WTC11 (cell line): ENCODE data around the gene CAPN9. TPM values are rescaled to one million over a fixed set of nuclear protein-coding genes. Genes with fewer than 3 reads are reported as not detected.

ENCODE experiments used
- ATAC-seq: fragments of 200-7000 bp; cut with Tn5 transposase; 2 replicates; pipeline ENCODE4 v1.10.0; 2021; ENCODE audit warnings: mild to moderate bottlenecking, moderate library complexity
- CTCF ChIA-PET: fragments of 300-600 bp; sonication (Branson Sonifier 250); formaldehyde crosslinking; loops from one replicate; lab custom pipeline; 2021; ENCODE audit warnings: antibody characterized with exemption; lab: Charles Lee
- POLR2A ChIA-PET: fragments of 350-600 bp; sonication (Branson Sonifier 250); formaldehyde crosslinking; loops from one replicate; lab custom pipeline; 2021; ENCODE audit warnings: antibody characterized with exemption; lab: Charles Lee
- DNase-seq: peaks from one replicate; pipeline ENCODE4 v3.0.0; 2021; ENCODE audit warnings: low spot score
- H3K27ac Mint-ChIP-seq: 2 replicates; pipeline ENCODE4 v1.8.0; 2021; ENCODE audit warnings: mixed read lengths
- H3K27me3 Mint-ChIP-seq: 2 replicates; pipeline ENCODE4 v1.8.0; 2021; ENCODE audit warnings: low read depth, mild to moderate bottlenecking, moderate library complexity, mixed read lengths
- H3K36me3 Mint-ChIP-seq: 2 replicates; pipeline ENCODE4 v1.8.0; 2021; ENCODE audit warnings: mixed read lengths
- H3K4me1 Mint-ChIP-seq: 2 replicates; pipeline ENCODE4 v1.8.0; 2022; ENCODE audit warnings: mixed read lengths
- H3K4me3 Mint-ChIP-seq: 2 replicates; pipeline ENCODE4 v1.8.0; 2021; ENCODE audit warnings: mild to moderate bottlenecking, moderate library complexity, mixed read lengths
- H3K9me3 Mint-ChIP-seq: 2 replicates; pipeline ENCODE4 v1.8.0; 2021; ENCODE audit warnings: mixed read lengths
- ARID4B ChIP-seq: sonication (generic); formaldehyde crosslinking; IDR thresholded peaks from 2 replicates; pipeline ENCODE4 v1.8.0; 2023; ENCODE audit warnings: missing genetic modification reagents, mild to moderate bottlenecking, borderline replicate concordance
- CREB1 ChIP-seq: sonication (generic); formaldehyde crosslinking; IDR thresholded peaks from 2 replicates; pipeline ENCODE4 v1.8.0; 2023; ENCODE audit warnings: mild to moderate bottlenecking, missing genetic modification reagents
- HMGXB4 ChIP-seq: sonication (generic); formaldehyde crosslinking; IDR thresholded peaks from 2 replicates; pipeline ENCODE4 v1.8.1; 2023; ENCODE audit warnings: mild to moderate bottlenecking, moderate library complexity, missing genetic modification reagents
- JAZF1 ChIP-seq: fragments of 250-450 bp; sonication (Bioruptor Pico); IDR thresholded peaks from 2 replicates; pipeline ENCODE4 v1.9.0; 2021; ENCODE audit warnings: moderate library complexity, mild to moderate bottlenecking, inconsistent platforms
- NFATC4 ChIP-seq: fragments of 250-450 bp; sonication (Bioruptor Pico); IDR thresholded peaks from 2 replicates; pipeline ENCODE4 v1.9.0; 2021; ENCODE audit warnings: mild to moderate bottlenecking
- PRDM15 ChIP-seq: sonication (generic); formaldehyde crosslinking; IDR thresholded peaks from 2 replicates; pipeline ENCODE4 v1.8.0; 2022; ENCODE audit warnings: missing genetic modification reagents
- STAT6 ChIP-seq: sonication (generic); formaldehyde crosslinking; conservative IDR thresholded peaks from 2 replicates; pipeline ENCODE4 v1.8.1; 2023; ENCODE audit warnings: mild to moderate bottlenecking, low read depth, missing genetic modification reagents, moderate library complexity
- TEAD1 ChIP-seq: sonication (generic); formaldehyde crosslinking; IDR thresholded peaks from 2 replicates; pipeline ENCODE4 v1.8.0; 2022; ENCODE audit warnings: mild to moderate bottlenecking, missing genetic modification reagents
- ZNF232 ChIP-seq: sonication (generic); formaldehyde crosslinking; IDR thresholded peaks from 2 replicates; pipeline ENCODE4 v1.8.0; 2022; ENCODE audit warnings: mild to moderate bottlenecking, missing genetic modification reagents
- ZNF425 ChIP-seq: fragments of 250-450 bp; sonication (Bioruptor Pico); conservative IDR thresholded peaks from 2 replicates; pipeline ENCODE4 v1.9.0; 2021; ENCODE audit warnings: mild to moderate bottlenecking
- ZNF512 ChIP-seq: sonication (generic); formaldehyde crosslinking; IDR thresholded peaks from 2 replicates; pipeline ENCODE4 v1.8.1; 2022; ENCODE audit warnings: missing genetic modification reagents, borderline replicate concordance
- ZNF532 ChIP-seq: fragments of 250-450 bp; sonication (Bioruptor Pico); IDR thresholded peaks from 2 replicates; pipeline ENCODE4 v1.9.0; 2021; ENCODE audit warnings: mild to moderate bottlenecking, borderline replicate concordance
- ZSCAN18 ChIP-seq: fragments of 250-450 bp; sonication (Bioruptor Pico); IDR thresholded peaks from 2 replicates; pipeline ENCODE4 v2.1.2; 2022; ENCODE audit warnings: mild to moderate bottlenecking, moderate library complexity
- total RNA-seq: library from RNA; stranded (reverse); gene quantifications from 3 replicates; pipeline ENCODE4 v1.2.3, GENCODE V29; 2021

Gene CAPN9
- total RNA-seq, 1 experiment from 2014 or later = not detected

GRCh38 chr1:230758709-230759368 is 11.7 kb downstream of the CAPN9 start:
- DNase-seq = no peak
- no peak overlapping the region for H3K4me3 Mint-ChIP-seq
- H3K27ac Mint-ChIP-seq = no peak overlapping the region
- peaks cover 5% of the 10 kb centered on the region for H3K27me3 Mint-ChIP-seq
- H3K9me3 Mint-ChIP-seq = no peaks in the 10 kb centered on the region
- ChIA-PET CTCF (interaction anchor here (0.6 to 1.0 kb wide), 2 partner anchors 61 to 394 kb away, joined by 3 read pairs; no protein-coding TSS in a partner anchor), POLR2A (no interaction called here)
- H3K4me1 Mint-ChIP-seq = peaks cover 4% of the 10 kb centered on the region
- no peak for ATAC-seq
- H3K36me3 Mint-ChIP-seq = no peaks in the 10 kb centered on the region
- no peak for TF ChIP-seq HMGXB4
- TF ChIP-seq PRDM15 (CRISPR knock-in tag) = no peak
- TF ChIP-seq CREB1 (CRISPR knock-in tag) = no peak
- TF ChIP-seq TEAD1 (CRISPR knock-in tag) = no peak
- TF ChIP-seq ZNF532 (CRISPR knock-in tag) = no peak
- no peak for TF ChIP-seq ZSCAN18 (CRISPR knock-in tag)
- no peak for TF ChIP-seq ZNF232
- no peak for TF ChIP-seq JAZF1
- TF ChIP-seq NFATC4 (CRISPR knock-in tag) = no peak
- no peak for TF ChIP-seq ARID4B (CRISPR knock-in tag)
- no peak for TF ChIP-seq ZNF512 (CRISPR knock-in tag)
- no peak for TF ChIP-seq STAT6 (CRISPR knock-in tag)
- no peak for TF ChIP-seq ZNF425 (CRISPR knock-in tag)
